Right lobe of liver (tissue), 6 donors: ENCODE measurements around the gene UBE2M. TPM values are rescaled to one million over a fixed set of nuclear protein-coding genes. Genes with fewer than 3 reads are reported as not detected.

Experiments used
- ATAC-seq, 4 donors: fragments of 200-7000 bp; cut with Tn5 transposase; one replicate each; pipeline ENCODE4 v1.9.1; 2020; ENCODE audit warnings: mild to moderate bottlenecking in 4 of 4, moderate library complexity in 4 of 4
- DNase-seq, 3 donors: peaks; one replicate each; pipeline ENCODE4 v3.0.0-alpha.2; 2020
- H3K27ac ChIP-seq, 3 donors: fragments of 200-600 bp; one replicate each; pipeline ENCODE4 v1.8.0; 2022
- H3K27me3 ChIP-seq, 2 donors: fragments of 200-600 bp; one replicate each; pipeline ENCODE4 v1.8.0; 2022
- H3K36me3 ChIP-seq, 4 donors: fragments of 200-600 bp; sonication (generic) in 1 of 4; one replicate each; pipeline versions ENCODE4 v1.5.1 to v1.8.0; 2017 to 2022; ENCODE audit warnings: control low read depth in 1 of 4
- H3K4me1 ChIP-seq, 4 donors: fragments of 200-600 bp; sonication (generic) in 1 of 4; one replicate each; pipeline versions ENCODE4 v1.5.1 to v1.8.0; 2017 to 2022; ENCODE audit warnings: control low read depth in 1 of 4
- H3K4me3 ChIP-seq, 3 donors: fragments of 200-600 bp; one replicate each; pipeline ENCODE4 v1.8.0; 2022
- H3K9me3 ChIP-seq, 4 donors: fragments of 200-600 bp; sonication (generic) in 1 of 4; one replicate each; pipeline versions ENCODE4 v1.5.1 to v1.8.0; 2017 to 2022; ENCODE audit warnings: control low read depth in 1 of 4
- CTCF ChIP-seq, 4 donors: fragments of 200-600 bp in 3 of 4; fragments of 450-650 bp in 1 of 4; IDR thresholded peaks; one replicate each; pipeline versions ENCODE4 v1.5.1 to v1.8.0; 2016 to 2022; ENCODE audit warnings: antibody characterized with exemption in 4 of 4, mild to moderate bottlenecking in 2 of 4
- POLR2A ChIP-seq: fragments of 450-650 bp; IDR thresholded peaks from one replicate; pipeline ENCODE4 v1.6.1; 2017; ENCODE audit warnings: antibody characterized with exemption, mild to moderate bottlenecking
- WGBS: methylation state at CpG from one replicate; pipeline ENCODE4 v1.1.6; 2018; ENCODE audit warnings: low coverage, low lambda C conversion rate; ENCODE audit not compliant: insufficient coverage; ENCODE audit errors: missing lambda C conversion rate; 5-methylcytosine and 5-hydroxymethylcytosine counted together
- intact Hi-C, 2 donors: fragments of 100-400 bp; cut with DNase I; formaldehyde crosslinking; loops; one replicate each; pipeline versions ENCODE4 v1.11.2 to v1.14.1; 2022
- total RNA-seq, 6 experiments: library from RNA; depleted of rRNA in 2 of 6; stranded (reverse); fragments of >200 nt in 2 of 6; fragmentation: NEBNext Ultra II Directional in 3 of 6; extraction: Animal tissue kit (Norgen Biotek cat#: 25700) in 3 of 6; gene quantifications; one replicate each; pipeline versions ENCODE4 v1.1.0 to v1.2.4, GENCODE V29; 2016 to 2023
- donor health status: DM: no; HTN: yes; CAD: no.
- donor health status: DM: no; HTN: no; CAD: no.
- donor health status: DM: no; HTN: no; CAD: no.
- donor health status: DM: no; HTN: yes; CAD: no.
- donor health status: DM: no; HTN: yes; CAD: no.

UBE2M gene
- total RNA-seq, 6 experiments from 2014 or later = 16.0 to 23.5 (median 20.7) TPM

- ATAC-seq (no peak), DNase-seq (no peak)
- Histone ChIP-seq H3K27me3 (no peaks in the 10 kb centered on the region), H3K4me3 (no peak overlapping the region), H3K4me1 (peaks cover 0 to 45% (median 21%) of the 10 kb centered on the region in 4 donors), H3K9me3 (no peaks in the 10 kb centered on the region), H3K27ac (no peak overlapping the region), H3K36me3 (peaks cover 0 to 8% (median 4%) of the 10 kb centered on the region in 4 donors)
- TF ChIP-seq POLR2A (no peak), CTCF (IDR thresholded peaks at IDR 0.05) (no peak)
- intact Hi-C loops = no loop called here
- 65% methylated on average over 3 of the region's 25 CpGs for WGBS
Measured at GRCh38 chr19:58516246-58516836, 42.1 kb downstream of the UBE2M start.

- peaks cover 0 to 40% (median 19%) of the 10 kb centered on the region in 4 donors for H3K4me1 ChIP-seq
- no peak overlapping the region for H3K27ac ChIP-seq
- peaks cover 0 to 8% (median 4%) of the 10 kb centered on the region in 4 donors for H3K36me3 ChIP-seq
- no peak for TF ChIP-seq POLR2A
- TF ChIP-seq CTCF (IDR thresholded peaks at IDR 0.05) = no peak
- WGBS = no CpG with 5 or more reads among the region's 2 CpGs
- ATAC-seq (no peak), DNase-seq (no peak)
- intact Hi-C loops = no loop called here
- no peak overlapping the region for H3K4me3 ChIP-seq
- no peaks in the 10 kb centered on the region for H3K27me3 ChIP-seq
- H3K9me3 ChIP-seq = no peaks in the 10 kb centered on the region
Measured at GRCh38 chr19:58515259-58515658, 43.2 kb downstream of the UBE2M start.

- Histone ChIP-seq H3K4me1 (peaks cover 0 to 42% (median 18%) of the 10 kb centered on the region in 4 donors), H3K4me3 (peak overlapping the region; percentile 49 to 60 (median 50)), H3K27ac (no peak overlapping the region), H3K27me3 (no peaks in the 10 kb centered on the region), H3K36me3 (peaks cover 0 to 8% (median 4%) of the 10 kb centered on the region in 4 donors), H3K9me3 (no peaks in the 10 kb centered on the region)
- TF ChIP-seq POLR2A (no peak), CTCF (IDR thresholded peaks at IDR 0.05) (no peak)
- 86% methylated on average over 1 of the region's 3 CpGs for WGBS
- DNase-seq (no peak), ATAC-seq (no peak)
- intact Hi-C loops = no loop called here
Measured at GRCh38 chr19:58514564-58515022, 43.8 kb downstream of the UBE2M start.

DNA sequence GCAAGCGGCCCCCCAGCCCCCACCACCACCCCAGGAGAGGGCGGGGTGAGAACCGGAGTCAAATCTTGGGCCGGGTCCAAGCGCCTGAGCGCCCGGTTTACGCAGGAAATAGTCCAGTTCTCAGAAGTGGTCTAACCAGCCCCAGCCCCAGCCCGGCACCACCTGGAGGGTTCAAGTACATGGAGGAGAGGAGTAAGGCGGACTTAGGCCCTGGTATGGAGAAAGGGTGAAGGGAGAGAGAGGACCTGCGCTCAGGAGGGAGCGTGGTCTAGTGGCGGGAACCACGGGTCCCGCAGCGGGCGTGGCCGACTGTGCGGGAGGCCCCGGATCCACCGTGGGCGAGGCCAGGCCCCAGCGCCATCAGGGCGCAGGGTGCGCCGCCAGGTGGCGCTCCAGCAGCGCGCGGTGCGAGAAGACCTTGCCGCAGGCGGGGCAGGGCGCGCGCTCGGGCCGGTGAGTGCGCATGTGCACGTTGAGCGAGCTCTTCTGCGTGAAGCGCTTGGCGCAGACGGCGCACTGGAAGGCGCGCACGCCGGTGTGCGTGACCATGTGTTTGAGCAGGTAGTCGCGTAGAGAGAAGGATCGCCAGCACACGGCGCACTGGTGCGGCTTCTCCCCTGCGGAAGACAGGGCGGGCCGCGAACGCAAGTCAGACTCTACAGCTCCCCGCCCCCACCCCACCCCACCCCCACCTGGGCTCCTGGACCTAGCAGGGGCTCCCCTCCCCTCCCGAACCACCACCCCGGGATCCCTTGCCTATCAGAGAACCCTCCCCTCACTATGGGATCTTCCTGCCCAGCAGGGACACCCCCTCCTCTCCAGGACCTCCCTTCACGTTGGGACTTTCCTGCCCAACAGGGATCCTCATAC is 44.5 kb downstream of the UBE2M start:
- Histone ChIP-seq H3K9me3 (no peaks in the 10 kb centered on the region), H3K36me3 (peaks cover 0 to 8% (median 4%) of the 10 kb centered on the region in 4 donors), H3K4me1 (peaks cover 0 to 48% (median 21%) of the 10 kb centered on the region in 4 donors), H3K4me3 (peak overlapping the region; percentile 49 to 60 (median 50)), H3K27ac (peak overlapping the region; percentile 41 to 97 (median 78)), H3K27me3 (no peaks in the 10 kb centered on the region)
- ATAC-seq (peak; percentile 61 to 72 (median 65)), DNase-seq (peak; percentile 93 to 94 (median 94))
- TF ChIP-seq CTCF (IDR thresholded peaks at IDR 0.05) (peak; percentile 95 to 99 (median 98)), POLR2A (peak; percentile 69)
- 5% methylated on average over 19 of the region's 66 CpGs for WGBS
- intact Hi-C loops = no loop called here
